Fibroblast of peridontal ligament (primary cell): ENCODE measurements around the gene MGAT4A.
"Not testable (repeated sequence)": the region's sequence is repeated elsewhere in the genome, so short reads cannot be mapped to it uniquely, and the experiment has no call there.

Source experiments
- DNase-seq: peaks from one replicate; pipeline ENCODE4 v3.0.0-alpha.2; 2010; ENCODE audit errors: extremely low read depth

Gene MGAT4A

GRCh38 chr2:98607741-98608115 lies 123.2 kb downstream of the MGAT4A start:
- DNase-seq: peak; percentile 35

GRCh38 chr2:98607104-98607503 lies 123.8 kb downstream of the MGAT4A start:
- DNase-seq: no peak

GRCh38 chr2:98606431-98606830 lies 124.5 kb downstream of the MGAT4A start:
- DNase-seq: no peak

DNA sequence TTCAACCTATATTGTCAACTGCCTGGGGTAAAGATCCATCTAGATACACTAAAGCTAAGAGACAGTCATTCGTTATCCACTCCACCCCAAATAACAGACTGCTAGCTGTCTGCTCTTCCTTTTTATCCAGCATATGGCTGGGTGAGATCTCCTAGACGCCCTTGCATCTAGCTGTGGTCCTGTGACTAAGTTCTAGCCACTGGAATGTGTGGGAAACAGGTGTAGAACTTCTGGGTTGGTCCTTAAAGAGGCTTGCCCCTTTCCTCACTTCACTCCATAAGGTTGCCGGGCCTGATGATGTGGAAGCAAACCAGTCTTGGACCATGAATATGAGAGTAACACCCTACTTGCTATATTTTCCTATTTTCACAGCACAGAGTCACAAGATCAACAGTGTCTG lies 125.9 kb downstream of the MGAT4A start:
- DNase-seq: no peak

GRCh38 chr2:98604547-98604946 lies 126.4 kb downstream of the MGAT4A start:
- peak; percentile 14 for DNase-seq

DNA sequence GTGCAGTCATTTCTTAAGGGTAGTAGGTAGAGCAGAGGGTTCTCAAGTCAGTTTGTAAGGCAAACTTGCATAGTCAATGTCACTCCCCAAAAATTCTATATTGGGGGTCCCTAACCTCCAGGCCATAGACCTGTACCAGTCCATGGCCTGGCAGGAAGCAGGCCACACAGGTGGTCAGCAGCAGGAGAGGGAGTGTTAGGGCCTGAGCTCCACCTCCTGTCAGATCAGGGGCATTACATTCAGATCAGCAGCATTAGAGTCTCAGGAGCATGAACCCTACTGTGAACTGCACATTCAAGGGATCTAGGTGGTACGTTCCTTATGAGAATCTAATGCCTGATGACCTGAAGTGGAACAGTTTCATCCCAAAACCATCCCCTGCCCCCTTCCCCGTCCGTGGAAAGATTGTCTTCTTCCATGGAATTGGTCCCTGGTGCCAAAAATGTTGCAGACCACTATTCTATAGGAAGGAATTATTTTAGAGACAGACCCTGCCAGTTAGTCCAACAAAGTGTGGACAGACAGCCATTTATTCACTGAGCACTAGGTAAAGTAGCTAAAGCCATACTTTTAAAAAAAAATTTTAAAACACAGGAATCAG lies 129.3 kb downstream of the MGAT4A start:
- peak; percentile 36 for DNase-seq

- peak; percentile 38 for DNase-seq
Measured at GRCh38 chr2:98598781-98599428, 132.0 kb downstream of the MGAT4A start.

GRCh38 chr2:98594665-98595064 lies 136.3 kb downstream of the MGAT4A start:
- DNase-seq: not testable (repeated sequence)

DNA sequence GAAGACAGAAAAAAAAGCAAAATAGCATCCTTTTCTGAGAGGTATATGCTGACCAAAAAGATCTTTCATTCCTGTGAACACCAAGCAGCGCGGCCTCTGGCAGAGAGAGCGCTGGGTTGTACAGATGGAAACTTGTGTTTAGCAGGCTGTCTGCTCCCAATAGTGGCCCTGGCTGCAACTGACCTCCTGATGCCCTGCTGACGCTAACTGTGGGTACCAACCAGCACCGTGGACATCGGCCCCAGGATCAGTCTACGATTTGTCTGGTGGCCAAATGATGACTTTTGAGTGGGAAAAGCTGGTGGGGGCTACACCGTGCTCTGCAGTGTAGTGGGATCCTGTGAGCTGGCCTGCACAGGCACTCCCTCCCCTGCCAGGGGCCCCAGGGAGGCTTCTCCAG lies 138.4 kb downstream of the MGAT4A start:
- DNase-seq: no peak

DNA sequence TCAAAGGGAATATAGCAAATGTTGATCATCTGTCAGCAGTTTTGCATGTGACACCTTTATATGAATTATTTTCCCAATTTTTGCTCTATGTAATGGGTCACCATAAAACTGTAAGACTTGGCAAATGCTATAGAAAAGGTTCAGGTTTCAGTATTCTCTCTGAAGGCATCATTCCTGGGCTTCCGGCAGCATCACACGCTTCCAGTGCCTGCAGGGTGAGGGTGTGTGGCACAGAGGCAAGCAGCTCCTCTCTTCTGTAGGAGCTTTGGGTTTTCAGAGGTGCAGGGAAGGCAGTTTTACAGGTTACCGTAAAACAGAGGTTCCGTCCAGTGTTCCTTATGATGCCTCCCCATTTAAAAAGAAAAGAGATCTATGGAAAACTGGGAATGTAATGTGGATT lies 141.4 kb downstream of the MGAT4A start:
- no peak for DNase-seq

DNA sequence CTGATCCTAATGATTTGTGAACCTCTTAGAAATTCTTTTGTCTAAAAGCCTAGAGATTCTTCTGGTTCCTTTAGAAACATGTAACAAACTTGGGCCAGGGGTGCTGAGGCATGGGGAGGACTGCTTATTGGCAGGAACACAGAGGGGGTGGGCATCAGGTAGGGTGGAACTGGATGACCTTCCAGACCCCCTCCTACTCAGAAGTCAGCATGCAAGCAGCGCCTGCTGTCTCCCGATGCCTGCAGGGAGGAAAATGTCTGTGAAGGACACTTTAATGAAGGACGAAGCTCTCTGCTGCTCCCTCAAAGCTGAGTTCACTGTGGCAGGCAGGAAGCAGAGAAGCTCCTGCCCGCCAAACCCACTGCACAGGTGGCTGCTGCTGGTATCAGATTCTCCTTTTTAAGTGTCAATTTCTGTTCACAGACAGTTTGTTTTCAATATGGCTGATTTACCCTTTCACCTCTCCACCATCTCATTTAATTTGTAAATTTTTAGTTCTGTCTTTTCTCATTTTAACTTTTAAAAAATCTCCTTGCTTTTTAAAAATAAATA lies 142.0 kb downstream of the MGAT4A start:
- no peak for DNase-seq

DNA sequence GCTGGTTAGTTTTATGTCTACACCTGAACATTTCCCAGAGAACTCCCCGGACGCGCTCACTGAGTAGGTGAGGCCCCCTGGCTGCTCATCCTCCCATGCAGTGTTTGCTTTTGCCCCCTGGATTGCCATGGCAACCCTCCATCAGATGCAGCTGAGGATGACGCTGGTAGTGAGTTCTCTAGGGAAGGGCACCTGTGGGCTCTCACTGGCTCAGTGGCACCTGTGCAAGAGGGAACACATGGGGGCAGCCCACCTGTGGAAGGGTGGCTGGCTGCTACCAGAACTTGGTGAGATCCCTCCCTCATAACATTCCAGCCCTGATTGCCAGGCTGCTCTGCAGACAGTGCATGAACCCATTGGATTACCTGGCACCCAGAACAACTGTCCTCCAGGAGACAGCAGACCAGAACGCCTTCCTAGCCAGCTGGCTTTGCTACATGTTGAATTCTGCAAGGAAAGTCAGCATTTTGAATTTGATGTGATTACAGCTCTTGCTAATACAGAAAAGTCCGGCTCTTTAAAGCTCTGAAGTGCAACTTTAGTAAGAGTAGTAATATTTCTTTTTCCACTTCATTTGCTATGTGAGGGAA lies 144.3 kb downstream of the MGAT4A start:
- DNase-seq: no peak

- no peak for DNase-seq
Measured at GRCh38 chr2:98585386-98585785, 145.5 kb downstream of the MGAT4A start.

GRCh38 chr2:98583816-98584618 lies 146.9 kb downstream of the MGAT4A start:
- no peak for DNase-seq

- DNase-seq: no peak
Measured at GRCh38 chr2:98583276-98583675, 147.7 kb downstream of the MGAT4A start.

DNA sequence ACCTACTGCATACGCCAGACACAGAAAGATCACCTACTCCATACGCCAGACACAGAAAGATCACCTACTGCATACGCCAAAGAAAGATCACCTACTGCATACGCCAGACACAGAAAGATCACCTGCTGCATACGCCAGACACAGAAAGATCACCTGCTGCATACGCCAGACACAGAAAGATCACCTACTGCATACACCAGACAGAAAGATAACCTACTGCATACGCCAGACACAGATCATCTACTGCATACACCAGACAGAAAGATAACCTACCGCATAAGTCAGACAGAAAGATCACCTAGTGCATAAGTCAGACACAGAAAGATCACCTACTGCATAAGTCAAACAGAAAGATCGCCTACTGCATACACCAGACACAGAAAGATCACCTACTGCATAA lies 148.4 kb downstream of the MGAT4A start:
- DNase-seq: no peak

GRCh38 chr2:98580656-98581284 lies 150.2 kb downstream of the MGAT4A start:
- DNase-seq: no peak

GRCh38 chr2:98579926-98580325 lies 151.0 kb downstream of the MGAT4A start:
- DNase-seq: no peak

DNA sequence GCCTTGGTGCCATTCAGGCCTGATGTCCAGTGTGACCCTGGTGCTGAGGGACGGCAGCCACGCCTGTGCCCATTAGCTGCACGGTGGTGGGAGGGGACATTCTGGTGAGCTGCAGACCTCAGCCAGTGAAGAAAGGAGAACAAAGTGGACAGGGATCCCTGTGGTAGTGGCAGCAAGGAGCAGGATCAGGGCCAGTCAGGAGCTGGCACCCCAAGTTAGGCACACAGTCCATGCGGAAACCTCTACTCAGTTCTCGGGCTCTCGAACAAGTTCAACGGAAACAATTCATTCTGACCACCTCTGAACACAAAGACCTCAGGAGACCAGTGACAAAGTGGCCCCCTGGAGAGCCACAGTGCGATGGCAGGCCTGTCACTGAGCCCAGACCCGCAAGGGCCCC lies 152.7 kb downstream of the MGAT4A start:
- no peak for DNase-seq

GRCh38 chr2:98577313-98577712 lies 153.6 kb downstream of the MGAT4A start:
- DNase-seq: no peak

GRCh38 chr2:98576666-98577312 lies 154.1 kb downstream of the MGAT4A start:
- DNase-seq: no peak
